ENCODE measurements around the gene MICU2. TPM values are rescaled to one million over a fixed set of nuclear protein-coding genes. Genes with fewer than 3 reads are reported as not detected.

The MICU2 gene
- total RNA-seq, 1 experiment from 2014 or later, result 97.0 TPM

DNA sequence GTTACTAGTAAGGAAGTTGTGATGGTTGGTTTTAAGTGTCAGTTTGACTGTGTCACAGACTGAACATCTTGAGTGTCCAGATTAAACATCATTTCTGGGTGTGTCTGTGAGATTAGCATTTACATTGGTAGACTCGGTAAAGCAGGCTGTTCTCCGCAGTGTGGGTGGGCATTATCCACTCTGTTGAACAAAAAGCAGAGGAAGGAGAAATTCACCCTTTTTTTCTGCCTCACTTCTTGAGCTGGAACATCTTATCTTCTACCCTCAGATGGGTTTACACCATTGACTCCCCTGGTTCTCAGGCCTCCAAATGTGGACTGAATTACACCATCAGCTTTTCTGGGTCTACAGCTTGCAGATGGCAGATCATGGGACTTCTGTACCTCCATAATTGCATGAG is 81.1 kb downstream of the MICU2 start:
- in situ Hi-C loops (cut with HindIII; ENCODE audit: low sequenced_read_pairs), result no loop called here
- no peak for DNase-seq (ENCODE audit: low spot score)

GRCh38 chr13:21522130-21522529 is 81.8 kb downstream of the MICU2 start:
- in situ Hi-C loops (cut with HindIII; ENCODE audit: low sequenced_read_pairs), result no loop called here
- DNase-seq (ENCODE audit: low spot score), result no peak

DNA sequence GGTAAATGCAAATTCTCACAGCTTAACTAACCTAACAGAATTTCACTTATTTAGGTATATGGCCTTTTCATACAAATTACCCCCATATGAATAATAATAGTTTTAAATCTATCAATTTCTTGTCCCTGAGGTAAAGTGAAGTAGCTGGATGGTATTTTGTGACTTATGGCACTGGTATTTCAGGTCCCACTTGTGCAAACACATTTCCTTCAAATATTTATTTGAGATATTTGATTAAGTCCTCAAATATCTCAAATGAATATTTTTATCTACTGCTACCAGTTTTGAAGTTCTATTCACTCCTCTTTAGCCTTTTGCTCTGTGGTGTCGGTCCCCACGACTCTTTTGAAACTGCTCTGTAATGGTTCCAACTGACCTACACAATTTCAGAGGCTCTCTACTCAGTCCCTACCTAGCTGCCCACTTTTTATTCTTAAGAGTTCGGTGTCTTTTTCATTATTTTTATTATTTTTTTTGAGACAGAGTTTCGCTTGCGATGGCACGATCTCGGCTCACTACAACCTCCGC is 85.3 kb downstream of the MICU2 start:
- in situ Hi-C loops (cut with HindIII; ENCODE audit: low sequenced_read_pairs), result no loop called here
- DNase-seq (ENCODE audit: low spot score), result no peak

GRCh38 chr13:21517576-21517975 is 86.4 kb downstream of the MICU2 start:
- no peak for DNase-seq (ENCODE audit: low spot score)
- in situ Hi-C loops (cut with HindIII; ENCODE audit: low sequenced_read_pairs), result no loop called here

DNA sequence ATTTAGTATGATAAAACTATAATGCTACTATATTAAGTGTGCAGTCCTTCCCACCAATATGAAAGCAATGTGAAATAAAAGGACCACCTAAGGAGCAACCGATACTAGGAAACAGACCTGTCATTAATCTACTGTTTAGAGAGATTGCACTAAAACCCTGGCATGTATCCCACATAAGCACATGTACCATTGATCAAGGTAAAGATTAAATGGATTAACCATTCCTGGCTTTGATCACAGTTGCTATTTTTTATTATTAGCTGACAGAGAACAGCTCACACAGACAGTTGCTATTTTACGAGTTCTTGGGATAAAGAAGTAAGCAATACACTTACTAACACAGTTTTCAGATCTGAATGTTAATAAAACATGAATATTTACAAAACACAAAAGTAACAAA is 87.2 kb downstream of the MICU2 start:
- in situ Hi-C loops (cut with HindIII; ENCODE audit: low sequenced_read_pairs), result no loop called here

GRCh38 chr13:21511849-21512248 is 92.1 kb downstream of the MICU2 start:
- in situ Hi-C loops (cut with HindIII; ENCODE audit: low sequenced_read_pairs), result no loop called here

More for the DNA sequence above, 87.2 kb downstream of the MICU2 start:
- DNase-seq (ENCODE audit: low spot score), result no peak

GRCh38 chr13:21504379-21504778 is 99.6 kb downstream of the MICU2 start:
- in situ Hi-C loops (cut with HindIII; ENCODE audit: low sequenced_read_pairs), result no loop called here
- DNase-seq (ENCODE audit: low spot score), result no peak

More at GRCh38 chr13:21511849-21512248, 92.1 kb downstream of the MICU2 start:
- DNase-seq (ENCODE audit: low spot score), result no peak

- in situ Hi-C loops (cut with HindIII; ENCODE audit: low sequenced_read_pairs), result no loop called here
- DNase-seq (ENCODE audit: low spot score), result no peak
These were observed 102.3 kb downstream of the MICU2 start for GRCh38 chr13:21501686-21502085.

- in situ Hi-C loops (cut with HindIII; ENCODE audit: low sequenced_read_pairs), result no loop called here
- no peak for DNase-seq (ENCODE audit: low spot score)
These were observed 117.6 kb downstream of the MICU2 start for GRCh38 chr13:21486322-21486721.

- in situ Hi-C loops (cut with HindIII; ENCODE audit: low sequenced_read_pairs), result no loop called here
- no peak for DNase-seq (ENCODE audit: low spot score)
These were observed 120.2 kb downstream of the MICU2 start for GRCh38 chr13:21483748-21484147.

- no peak for DNase-seq (ENCODE audit: low spot score)
- in situ Hi-C loops (cut with HindIII; ENCODE audit: low sequenced_read_pairs), result no loop called here
These were observed 122.6 kb downstream of the MICU2 start for GRCh38 chr13:21481359-21481758.

DNA sequence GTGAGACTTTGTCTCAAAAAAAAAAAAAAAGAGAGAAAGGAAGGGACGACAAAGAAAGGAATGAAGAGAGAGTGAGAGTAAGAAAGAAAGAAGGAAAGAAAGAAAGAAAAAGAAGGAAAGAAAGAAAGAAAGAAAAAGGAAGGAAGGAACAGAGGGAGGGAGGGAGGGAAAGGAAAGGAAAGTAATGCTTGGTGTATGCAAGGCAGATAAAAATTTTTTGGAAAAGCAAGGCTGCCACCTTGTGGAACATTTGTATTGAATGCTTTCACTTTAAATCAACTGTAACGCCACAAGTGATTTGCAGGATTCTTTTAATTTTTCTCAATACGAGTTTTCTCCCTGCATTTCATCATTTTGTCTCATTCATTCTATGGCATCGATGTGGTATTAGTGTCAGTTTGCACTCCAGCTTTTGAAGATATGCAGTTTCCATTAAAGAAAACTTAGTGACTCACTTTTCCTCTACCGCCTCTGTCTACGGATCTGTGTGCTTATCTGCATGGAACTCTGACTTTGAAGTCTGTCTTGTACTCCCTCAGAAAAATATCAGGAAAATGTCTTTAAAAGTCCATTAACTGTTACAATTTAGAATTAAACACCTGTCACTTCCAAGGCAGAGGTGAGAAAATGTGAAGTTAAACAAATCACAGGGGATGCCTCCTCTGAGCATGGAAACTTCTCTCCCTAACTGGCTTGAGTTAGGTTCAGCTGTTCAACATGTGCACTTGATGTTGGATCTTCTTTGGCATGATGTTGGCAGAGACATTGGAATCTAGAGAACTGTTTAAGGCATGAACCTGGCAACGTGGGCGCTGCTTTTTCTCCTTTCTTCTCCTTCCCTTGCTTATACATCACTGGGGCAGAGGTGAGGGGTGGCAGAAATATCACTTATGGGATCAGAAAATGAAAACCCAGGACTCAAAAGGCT is 124.8 kb downstream of the MICU2 start:
- in situ Hi-C loops (cut with HindIII; ENCODE audit: low sequenced_read_pairs), result no loop called here

DNA sequence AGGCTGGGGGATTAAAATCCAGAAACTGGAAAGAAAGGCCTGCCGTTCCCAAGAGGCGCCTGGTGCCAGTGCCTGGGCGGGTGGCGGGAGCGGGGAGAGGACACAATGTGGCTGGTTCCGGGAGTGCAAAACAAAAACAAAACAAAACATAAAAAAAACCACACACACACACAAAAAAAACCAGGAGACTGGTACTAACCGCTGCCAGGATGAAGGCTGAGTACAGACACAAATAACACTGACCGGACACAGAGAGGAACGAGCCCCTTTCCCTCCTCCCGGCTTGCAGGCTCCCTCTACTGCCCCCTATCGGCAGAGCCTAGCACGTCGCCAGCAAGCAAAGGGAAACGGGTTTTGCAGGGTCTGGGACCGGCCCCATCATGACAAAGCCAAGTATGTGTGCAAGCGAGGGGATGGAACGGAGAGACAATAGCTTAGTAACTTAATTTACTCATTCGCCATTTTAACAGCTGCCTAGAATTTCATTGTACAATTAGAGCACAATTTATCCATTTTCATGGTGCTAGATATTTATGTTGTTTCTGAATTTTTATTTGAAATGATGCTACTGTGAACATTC is 127.0 kb downstream of the MICU2 start:
- in situ Hi-C loops (cut with HindIII; ENCODE audit: low sequenced_read_pairs), result no loop called here
- peak; percentile 77 for DNase-seq (ENCODE audit: low spot score)

More for the DNA sequence above, 124.8 kb downstream of the MICU2 start:
- peak; percentile 86 for DNase-seq (ENCODE audit: low spot score)

GRCh38 chr13:21475115-21475514 is 128.9 kb downstream of the MICU2 start:
- in situ Hi-C loops (cut with HindIII; ENCODE audit: low sequenced_read_pairs), result no loop called here
- no peak for DNase-seq (ENCODE audit: low spot score)

- in situ Hi-C loops (cut with HindIII; ENCODE audit: low sequenced_read_pairs), result no loop called here
- DNase-seq (ENCODE audit: low spot score), result no peak
These were observed 133.2 kb downstream of the MICU2 start for GRCh38 chr13:21470785-21471184.

DNA sequence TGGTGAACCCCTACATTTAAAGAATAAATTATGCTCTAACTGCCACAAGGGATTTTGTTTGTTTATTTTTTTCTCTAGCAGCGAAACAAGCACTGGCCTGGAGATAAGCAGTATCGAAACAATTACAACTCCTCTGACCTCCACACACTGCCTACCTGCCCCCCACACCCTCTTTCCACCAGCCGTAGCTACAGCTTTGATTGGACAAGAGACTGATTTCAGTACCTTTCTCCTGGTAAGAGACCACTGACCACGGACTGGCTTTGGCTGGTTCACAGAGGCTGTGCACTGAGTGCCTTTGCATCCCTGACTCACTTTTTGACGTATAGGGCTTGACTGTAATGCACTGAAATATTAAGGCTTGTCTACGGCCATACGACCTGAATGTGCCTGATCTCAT is 137.4 kb downstream of the MICU2 start:
- in situ Hi-C loops (cut with HindIII; ENCODE audit: low sequenced_read_pairs), result no loop called here

GRCh38 chr13:21465710-21466160 is 138.2 kb downstream of the MICU2 start:
- DNase-seq (ENCODE audit: low spot score), result no peak
- in situ Hi-C loops (cut with HindIII; ENCODE audit: low sequenced_read_pairs), result no loop called here

More for the DNA sequence above, 137.4 kb downstream of the MICU2 start:
- no peak for DNase-seq (ENCODE audit: low spot score)

- no peak for DNase-seq (ENCODE audit: low spot score)
- in situ Hi-C loops (cut with HindIII; ENCODE audit: low sequenced_read_pairs), result no loop called here
These were observed 140.5 kb downstream of the MICU2 start for GRCh38 chr13:21463424-21463823.

DNA sequence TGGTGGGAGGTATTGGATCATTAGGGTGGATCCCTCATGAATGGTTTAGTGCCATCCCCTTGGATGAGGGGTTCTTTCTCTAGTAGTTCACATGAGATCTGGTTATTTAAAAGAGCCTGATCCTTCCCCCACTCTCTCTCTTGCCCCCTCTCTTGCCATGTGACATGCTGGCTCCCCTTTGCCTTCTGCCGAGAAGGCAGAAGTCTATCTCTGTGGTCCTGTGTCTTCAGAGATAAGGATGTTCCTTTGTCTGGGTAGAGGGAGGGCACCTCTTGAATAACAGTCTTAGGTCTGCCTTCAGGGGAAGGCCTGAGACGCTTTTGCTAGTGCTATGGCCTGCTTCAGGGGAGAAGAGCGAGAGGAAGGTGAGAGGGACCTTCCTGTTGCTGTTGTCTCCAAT is 142.8 kb downstream of the MICU2 start:
- DNase-seq (ENCODE audit: low spot score), result no peak
- in situ Hi-C loops (cut with HindIII; ENCODE audit: low sequenced_read_pairs), result no loop called here

Measured in G401 (cell line).